D341Med (cell line): ENCODE data around the gene PDE8A.
"Not testable (repeated sequence)": the region's sequence is repeated elsewhere in the genome, so short reads cannot be mapped to it uniquely, and the experiment has no call there.

ENCODE experiments used
- DNase-seq: peaks from one replicate; pipeline ENCODE4 v3.0.0; 2012; ENCODE audit warnings: low spot score

PDE8A gene

DNA sequence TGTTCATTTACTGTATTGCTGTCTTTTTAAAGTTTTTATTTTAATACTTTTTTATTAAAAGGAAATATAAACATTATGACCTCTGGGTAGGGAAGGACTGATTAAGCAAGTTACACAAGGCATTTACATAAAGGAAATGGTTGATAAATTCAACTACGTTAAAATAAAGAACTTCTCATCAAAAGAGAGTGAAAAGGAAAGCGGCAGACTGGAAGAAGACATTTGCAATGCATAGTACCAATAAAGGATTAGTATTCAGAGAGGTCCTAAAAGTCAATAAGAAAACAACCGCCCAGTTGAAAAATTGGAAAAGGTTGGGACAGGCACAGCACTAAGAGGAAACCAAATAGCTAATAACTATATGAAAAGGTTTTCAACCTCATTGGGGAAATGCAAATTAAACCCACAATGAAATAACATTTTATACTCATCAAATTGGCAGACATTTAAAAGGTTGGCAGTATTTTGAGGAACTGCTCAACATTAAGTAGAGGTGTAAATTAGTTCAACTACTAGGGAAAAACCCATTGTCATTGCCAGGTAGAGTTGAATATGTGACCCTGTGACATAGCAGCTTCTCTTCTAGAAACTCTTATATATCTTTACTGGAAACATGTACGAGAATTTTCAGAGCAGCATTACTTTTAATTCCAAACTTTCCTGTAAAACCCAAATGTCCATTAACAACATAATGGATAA is 9.5 kb downstream of the PDE8A start:
- DNase-seq: no peak

DNA sequence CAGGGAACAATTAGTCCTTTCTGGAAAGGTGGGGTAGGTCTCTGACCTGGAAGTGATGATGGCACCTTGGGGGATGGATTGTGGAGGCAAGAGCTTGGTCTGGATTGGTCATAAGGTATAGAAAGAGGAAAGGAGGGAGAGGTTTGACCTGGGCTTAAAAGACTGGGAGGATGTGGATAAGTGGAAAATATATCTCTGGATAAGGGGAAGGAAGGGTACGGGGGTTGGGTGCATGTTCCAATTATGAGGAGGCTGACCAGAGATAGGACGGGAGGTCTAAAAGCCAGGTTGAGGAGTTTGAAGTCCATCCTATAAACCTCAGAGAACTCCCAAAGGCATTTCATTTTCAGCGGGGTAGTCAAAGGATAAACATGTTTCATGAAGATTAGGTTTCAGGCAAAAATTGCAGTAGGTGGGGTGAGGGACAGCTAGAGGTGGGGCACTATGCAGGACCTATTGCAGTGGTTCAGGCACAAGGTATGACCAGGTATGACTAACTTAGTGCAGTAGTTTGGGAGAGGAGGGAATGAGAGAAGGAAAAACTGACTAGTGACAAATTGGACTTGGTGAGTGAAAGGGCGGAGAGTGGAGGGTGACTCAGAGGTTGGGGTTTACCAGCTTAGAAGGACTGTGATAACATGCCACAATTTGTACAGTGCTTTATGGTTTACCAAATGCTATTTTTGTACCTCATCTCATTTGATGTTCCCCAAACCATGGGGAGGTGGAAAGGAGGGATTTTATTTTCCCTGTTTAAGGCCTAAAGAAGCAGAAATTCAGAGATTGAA is 10.7 kb downstream of the PDE8A start:
- DNase-seq: no peak

DNA sequence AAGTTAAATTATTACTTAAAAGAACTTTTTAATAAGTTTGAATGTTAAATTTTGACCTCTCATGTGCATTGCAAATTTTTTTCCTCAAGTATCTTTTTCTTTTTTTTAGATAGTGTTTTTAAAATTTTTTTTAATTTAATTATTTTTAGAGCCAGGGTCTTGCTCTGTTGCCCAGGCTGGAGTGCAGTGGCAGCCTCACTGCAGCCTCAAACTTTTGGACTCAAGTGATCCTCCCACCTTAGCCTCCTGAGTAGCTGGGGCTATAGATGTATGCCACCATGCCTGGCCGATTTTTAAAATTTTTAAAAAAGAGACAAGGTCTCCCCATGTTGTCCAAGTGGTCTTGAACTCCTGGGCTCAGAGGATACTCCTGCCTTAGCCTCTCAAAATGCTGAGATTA is 14.4 kb downstream of the PDE8A start:
- no peak for DNase-seq

DNA sequence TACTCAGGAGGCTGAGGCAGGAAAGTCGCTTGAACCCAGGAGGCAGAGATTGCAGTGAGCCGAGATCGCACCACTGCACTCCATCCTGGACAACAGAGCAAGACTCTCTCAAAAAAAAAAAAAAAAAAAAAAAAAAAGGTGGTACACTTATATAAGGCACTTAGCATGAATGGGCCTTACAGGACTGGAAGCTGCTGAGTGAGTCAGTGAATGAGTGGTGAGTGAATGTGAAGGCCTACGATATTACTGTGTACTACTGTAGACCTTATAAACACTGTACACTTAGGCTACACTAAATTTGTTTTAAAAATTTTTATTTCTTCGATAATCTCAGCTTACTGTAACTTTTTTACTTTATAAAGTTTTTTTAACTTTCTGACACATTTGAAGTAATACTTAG is 15.1 kb downstream of the PDE8A start:
- not testable (repeated sequence) for DNase-seq

DNA sequence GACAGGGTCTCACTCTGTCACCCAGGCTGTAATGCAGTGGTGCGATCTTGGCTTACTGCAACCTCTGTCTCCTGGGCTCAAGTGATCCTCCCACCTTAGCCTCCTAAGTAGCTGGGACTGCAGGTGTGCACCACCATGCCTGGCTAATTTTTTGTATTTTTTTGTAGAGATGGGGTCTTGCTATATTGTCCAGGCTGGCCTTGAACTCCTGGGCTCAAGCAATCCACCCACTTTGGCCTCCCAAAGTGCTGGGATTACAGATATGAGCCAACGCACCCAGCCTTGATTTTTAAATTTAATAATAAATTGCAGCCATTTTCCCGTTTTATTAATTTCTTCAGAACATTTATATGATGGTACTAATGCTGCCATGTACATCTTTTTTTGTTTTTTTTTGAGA is 15.6 kb downstream of the PDE8A start:
- not testable (repeated sequence) for DNase-seq

DNA sequence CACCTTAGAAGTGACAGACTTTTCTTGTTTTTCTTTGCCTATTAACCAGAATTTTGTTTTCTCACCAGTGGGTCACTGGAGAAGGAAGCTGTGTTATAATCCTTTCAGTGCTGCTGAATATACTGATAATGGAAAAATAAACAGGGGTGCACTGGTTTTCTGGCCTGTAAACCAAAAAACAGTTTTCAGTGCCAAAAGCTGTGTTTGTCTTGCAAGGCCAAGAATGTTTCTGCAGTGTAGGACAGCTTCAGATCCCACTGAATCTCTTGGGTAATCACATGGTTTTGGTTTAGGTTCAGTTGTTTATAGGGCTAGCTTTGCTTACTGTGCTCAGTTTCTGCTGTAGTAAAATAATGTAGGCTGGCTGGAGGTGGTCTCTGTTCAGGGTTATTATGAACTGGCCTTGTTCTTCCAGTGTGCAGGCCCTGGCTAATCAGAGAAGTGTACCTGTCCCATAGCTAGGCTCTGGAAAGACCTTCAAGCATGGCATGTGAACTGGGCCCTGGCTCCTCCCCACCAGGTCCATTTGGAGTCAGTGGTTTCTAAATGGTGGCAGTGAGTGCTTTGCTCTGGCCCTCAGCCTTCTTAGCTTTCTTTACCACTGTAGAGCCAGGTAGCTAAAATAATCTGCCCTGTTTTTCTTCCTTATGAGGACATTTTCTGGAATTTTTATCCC is 18.7 kb downstream of the PDE8A start:
- DNase-seq: no peak

DNA sequence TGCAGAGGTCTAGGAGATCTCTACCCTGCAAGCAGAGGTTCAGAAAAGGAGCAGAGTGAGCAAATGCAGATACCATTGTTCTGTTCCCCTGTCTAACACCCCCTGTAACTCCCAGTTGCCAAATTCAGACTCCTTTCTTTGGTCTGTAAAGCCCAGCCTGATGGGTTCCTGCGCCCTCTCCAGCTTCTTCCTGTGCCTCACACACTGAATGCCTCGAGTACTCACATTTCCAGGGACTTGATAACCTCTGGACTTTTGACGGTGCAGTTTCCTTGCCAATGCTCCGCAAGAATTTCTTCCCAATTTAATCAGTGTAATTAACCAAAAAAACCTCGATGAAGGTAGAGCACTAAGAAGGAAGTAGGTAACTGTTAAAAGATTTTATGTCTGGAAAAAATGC is 19.3 kb downstream of the PDE8A start:
- DNase-seq: no peak

DNA sequence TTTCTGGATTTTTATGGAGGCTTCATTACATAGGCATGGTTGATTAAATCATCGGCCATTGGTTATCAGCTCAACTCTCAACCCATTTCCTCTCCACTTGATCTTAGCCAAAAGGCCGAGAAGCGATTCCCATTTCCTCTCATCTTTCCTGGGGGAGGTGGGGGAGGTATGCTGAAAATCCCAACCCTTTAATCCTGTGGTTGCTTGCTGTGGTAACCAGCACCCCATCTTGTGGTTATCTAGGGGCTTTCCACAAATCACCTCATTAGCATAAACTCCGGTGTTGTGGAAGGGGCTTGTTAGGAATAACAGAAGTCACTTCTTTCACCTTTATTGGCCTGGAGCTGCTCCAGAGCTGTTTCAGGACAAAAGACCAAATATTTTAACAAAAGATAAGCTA is 20.9 kb downstream of the PDE8A start:
- DNase-seq: no peak

DNA sequence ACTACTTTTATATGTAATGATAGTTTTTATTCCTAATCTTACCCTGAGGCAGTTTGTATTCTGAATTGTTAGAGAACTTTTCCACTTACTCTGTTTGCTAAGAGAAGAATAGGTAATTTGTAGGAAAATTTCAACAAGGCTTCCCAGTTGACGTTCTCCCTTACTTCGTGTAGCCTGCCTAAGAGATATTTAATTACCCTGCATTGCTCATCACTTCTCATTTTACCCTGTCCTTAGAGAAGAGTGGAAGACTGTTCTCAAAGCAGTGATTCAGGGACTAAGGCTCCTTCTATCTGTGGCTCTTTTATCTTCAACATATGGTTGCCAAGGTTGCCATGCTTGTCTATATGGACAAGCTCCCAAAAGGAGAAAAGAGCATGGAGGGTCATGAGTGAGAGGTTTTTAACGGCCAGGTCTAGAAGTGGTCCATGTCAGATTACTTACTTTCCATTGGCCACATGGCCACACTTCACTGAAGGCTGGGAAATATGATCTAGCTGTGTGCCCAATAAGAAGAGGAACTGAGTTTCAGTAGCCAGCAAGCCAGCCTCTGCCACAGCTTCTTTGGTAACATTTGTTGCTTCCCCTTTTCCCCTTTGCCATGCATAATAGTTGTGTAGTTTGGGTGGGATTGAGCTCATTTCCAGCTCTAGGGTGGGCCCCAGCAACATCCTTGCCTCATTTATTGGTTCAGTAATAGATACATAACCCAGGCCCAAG is 22.1 kb downstream of the PDE8A start:
- DNase-seq: no peak

DNA sequence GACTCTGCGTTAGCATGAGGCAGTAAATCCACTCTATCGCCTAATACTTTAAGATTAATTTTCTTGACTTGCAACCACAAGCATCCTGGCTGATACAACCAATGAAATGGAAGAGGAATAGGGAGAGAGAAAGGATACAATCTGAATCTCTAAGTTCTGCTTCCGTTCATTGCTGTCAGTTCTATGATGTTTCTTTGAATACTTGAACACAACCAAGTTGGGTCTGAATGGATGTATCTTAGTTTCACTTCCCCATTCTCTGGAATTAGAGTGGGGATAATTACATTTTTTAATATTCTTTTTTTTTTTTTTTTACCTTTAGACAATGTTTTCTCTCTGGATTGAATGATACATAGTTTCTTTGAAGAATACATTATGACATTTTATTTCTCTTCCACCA is 22.9 kb downstream of the PDE8A start:
- DNase-seq: no peak

DNA sequence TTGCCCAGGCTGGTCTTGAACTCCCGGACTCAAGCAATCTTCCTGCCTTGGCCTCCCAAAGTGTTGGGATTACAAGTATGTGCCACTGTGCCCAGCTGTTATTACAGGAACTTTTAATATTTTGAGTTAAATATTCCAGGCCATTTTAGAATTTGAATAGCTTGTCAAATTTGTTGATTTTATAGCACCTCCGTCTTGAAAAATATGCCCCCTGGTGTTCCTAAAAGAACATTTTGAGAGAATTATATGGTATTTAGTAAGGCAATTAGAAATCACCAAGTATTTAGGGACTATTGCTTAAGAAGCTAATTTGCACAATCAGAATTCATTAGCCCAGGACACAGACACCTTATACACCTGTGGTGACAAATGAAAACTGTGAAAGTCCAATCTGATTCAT is 23.7 kb downstream of the PDE8A start:
- DNase-seq: no peak

DNA sequence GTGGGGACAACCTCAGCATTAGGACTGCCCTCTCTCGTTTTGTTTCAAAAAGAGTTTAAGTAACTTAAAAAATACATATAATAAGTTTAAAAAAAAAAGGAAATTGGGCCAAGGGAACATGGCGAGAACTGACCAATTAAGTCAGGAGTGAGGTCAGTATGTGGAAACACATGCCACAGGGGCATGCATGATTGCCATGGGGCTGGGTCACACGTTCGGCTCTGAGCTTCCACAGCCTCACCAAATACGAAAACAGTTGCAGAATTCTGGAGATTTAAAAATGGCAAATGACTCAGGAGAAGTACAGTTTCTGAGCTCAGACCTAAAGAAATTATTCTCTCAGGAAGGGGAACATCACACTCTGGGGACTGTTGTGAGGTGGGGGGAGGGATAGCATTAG is 24.1 kb downstream of the PDE8A start:
- no peak for DNase-seq

DNA sequence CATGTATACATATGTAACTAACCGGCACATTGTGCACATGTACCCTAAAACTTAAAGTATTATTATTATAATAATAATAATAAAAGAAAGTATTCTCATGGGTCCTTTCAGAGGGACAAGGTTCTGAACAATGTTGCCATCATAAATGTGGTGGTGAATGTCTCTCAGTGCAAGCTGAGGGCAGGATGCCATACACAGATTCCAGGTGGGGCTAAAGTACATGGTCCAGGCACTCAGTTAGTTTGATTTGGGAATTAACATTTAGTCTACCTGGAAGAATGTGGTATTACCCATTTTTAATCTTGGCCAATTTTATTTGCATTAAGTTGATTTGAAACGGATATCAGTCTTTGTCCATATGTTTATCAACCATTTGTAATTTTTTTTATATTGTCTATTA is 24.5 kb downstream of the PDE8A start:
- no peak for DNase-seq

DNA sequence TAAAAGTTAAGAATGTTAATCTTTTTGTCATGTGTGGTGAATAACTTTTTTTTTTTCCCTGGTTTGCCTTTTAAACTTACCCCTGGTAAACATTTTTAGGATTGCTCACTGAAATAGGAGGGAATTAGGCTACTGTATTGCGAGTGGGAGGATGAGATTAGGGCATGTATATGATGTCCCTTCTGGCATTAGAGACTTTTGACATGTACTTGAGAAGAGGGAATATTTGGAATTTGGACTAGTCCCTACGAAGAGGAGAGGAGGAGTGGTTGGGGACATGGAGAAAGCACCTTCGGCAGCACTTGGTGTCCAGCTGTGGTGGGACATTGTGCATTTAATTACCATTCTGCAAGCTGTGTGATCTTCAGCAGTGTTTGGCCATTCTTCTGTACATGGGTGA is 25.0 kb downstream of the PDE8A start:
- no peak for DNase-seq

DNA sequence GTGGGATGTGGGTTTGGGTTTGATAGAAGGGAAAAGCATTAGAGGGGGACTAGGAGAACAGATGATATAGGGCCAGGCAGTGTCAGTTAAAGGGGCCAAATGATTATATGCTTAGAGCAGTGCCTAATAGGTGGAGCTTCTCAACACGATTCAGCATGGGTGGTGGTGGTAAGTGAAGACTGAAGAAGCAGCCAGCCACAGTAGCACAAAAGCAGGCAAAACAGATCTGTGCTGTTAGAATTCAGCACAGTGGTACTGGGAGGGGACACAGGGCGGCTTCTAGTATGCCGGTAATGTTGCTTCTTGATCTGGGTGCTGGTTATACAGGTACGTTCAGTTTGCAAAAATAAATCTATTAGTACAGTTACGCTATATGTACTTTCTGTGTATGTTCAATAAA is 25.5 kb downstream of the PDE8A start:
- DNase-seq: no peak

DNA sequence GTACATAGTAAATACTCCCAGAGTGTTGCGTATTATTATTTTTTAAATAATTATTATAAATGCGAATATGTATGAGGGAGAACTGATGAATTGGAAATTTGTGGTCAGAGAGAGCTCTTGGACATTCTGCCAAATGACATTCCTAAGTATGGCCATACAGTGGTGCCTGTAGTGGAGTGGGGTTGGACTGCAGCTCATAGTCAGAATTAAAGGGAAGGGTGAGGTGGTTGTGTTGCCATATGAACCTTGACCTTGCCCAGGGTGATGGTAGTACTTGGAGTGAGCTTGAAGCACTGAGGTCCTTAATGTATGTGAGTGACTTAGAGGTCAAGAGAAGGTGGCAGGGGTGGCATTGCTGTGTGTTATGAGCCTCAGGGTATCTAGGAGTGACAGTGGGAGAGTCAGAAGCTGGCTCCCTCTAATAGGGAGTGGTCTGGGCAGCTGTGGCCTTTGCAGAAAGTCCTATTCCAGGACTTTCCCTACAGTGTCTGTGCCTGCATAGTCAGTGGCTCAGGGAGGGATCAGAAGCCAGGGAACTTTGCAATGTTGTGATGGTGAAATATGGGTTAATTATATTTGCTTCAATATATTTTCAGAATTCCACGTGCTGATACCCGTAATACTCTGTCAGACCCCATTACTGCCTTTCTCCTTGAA is 26.2 kb downstream of the PDE8A start:
- no peak for DNase-seq

DNA sequence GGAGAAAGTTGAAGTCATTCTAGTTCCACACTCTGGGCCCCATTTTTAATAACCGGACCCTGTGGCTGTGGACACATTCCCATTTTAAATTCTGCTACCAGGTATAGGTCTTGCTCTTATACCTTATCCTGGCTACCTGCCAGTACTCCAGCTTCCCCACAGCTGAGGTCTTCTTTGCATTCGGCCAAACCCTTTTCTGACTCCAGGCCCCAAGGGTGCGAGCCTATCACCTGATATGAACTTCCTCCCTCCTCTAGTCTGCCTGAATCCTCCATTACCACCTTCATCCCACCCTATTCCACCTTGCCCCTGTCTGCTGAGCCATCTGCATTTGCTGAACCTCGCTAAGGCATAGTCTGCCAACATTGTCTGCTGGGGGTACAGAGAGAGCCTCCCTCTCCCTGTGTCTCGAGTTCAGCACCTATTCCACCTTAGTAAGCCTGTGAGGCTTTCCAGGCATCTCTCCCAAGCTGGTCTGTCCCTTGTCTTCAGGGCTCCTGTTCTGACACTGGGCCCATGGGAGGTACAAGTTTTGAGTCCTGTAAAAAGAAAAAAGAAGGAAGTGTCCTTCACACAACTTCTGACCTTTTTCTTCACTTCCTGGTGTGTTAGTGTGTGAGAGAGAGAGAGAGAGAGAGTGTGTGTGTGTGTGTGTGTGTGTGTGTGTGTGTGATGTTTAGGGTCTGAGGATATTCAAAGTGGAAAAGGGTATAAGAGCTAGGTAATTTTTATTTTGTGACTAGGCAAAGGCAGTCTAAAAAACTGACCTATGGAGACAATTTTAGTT is 27.0 kb downstream of the PDE8A start:
- no peak for DNase-seq

DNA sequence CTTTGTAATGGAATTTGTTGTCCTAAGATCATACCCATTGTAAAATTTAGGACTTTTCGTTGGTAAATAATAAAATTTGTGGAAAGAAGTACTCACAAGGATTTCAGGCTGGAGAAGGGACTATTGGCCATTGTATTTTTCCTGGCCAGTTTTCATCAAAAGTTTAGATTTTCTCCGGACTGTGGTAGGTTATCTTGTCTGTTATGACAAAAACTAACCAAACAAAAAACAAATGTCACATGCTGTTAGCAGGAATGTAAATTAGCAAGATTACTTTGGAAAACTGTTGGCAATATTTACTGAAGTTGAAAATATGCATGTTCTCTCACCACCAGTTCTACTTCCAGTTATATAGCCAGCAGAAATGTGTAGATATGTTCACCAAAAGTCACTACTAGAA is 27.8 kb downstream of the PDE8A start:
- no peak for DNase-seq

DNA sequence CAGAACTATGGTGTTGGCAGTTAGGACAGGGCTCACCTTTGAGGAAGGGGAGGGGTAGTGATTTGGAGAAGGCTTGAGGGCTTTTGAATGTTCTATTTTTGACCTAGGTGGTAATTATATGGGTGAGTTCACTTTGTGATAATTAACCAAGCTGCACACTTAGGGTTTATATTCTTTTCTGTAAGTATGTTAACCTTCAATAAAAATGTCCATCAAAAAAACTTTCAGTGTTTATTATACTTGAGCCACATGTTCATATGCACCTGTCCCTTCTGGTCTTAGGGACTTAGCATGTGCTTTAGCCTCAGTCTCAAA is 28.4 kb downstream of the PDE8A start:
- no peak for DNase-seq

DNA sequence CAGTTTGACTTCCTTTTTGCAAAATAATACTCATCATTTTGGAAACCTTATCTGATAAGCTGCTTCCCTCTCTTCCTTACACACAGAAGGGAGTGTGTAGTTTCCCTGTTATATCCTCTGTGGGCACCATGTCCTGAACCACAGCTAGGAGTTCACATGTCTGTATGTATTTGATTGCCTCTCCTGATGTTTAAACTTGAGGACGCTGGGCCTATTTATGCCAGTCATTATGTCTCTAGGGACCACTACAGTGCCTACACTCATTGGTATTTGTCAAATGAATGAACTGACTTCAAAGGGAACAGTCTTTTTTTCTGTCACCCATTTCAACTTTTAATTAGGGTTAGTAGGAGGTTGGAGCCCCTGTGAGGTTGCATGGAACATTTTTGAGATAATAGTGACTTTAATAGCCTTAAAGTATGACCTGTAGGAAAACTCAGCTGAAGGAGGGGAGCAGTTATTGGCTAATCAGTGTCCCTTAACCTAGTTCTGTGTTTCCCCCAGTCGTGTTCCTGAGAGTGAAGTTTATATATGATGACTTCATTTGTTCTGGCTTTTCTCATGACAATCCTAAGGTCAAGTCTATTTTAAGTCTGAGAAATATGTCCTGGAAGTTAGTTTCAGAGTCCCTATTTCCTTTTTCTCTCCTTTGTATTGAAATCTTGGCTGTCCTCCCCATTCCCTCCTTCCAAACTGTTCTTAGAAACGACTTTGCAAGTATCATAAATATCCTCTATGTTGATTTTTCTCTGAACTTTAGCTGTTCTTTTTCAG is 28.9 kb downstream of the PDE8A start:
- no peak for DNase-seq

DNA sequence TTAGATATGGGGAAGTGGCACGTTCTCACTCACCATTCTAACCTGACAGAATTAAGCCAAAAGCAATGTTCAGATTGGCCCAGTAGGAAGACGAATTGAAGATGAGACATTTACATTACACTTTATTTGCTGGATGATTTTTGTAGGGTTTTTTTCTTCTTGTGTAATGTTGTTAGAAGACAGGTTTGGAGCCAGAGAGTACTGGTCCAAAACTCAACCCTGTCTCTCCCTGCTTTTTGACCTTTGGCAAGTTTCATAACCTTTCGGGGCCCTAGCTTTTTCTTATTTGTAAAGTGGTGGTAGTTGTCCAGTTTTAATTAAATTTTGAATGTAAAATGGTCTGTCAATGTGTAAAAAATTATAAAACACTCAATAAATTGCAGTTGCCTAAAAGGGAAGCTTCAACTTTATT is 29.5 kb downstream of the PDE8A start:
- DNase-seq: no peak
